Esophagus (tissue), 2 donors: ENCODE measurements around the gene MAGED2. TPM values are rescaled to one million over a fixed set of nuclear protein-coding genes. Genes with fewer than 3 reads are reported as not detected.

ENCODE experiments used
- H3K27ac ChIP-seq, 2 donors: one replicate each; pipeline ENCODE4 v1.5.1; 2013; ENCODE audit warnings: low read depth in 2 of 2, mild to moderate bottlenecking in 2 of 2, inconsistent platforms in 1 of 2, low read length in 1 of 2, moderate library complexity in 1 of 2
- H3K27me3 ChIP-seq, 2 donors: one replicate each; pipeline ENCODE4 v1.6.1; 2013; ENCODE audit warnings: low read length in 2 of 2, control low read depth in 1 of 2, mild to moderate bottlenecking in 1 of 2; ENCODE audit not compliant: insufficient read depth in 2 of 2, control insufficient read depth in 1 of 2
- H3K36me3 ChIP-seq, 2 donors: one replicate each; pipeline ENCODE4 v1.6.1; 2013; ENCODE audit warnings: low read length in 1 of 2; ENCODE audit not compliant: control insufficient read depth in 2 of 2, insufficient read depth in 2 of 2
- H3K4me1 ChIP-seq, 2 donors: one replicate each; pipeline ENCODE4 v1.6.1; 2013; ENCODE audit warnings: low read length in 1 of 2; ENCODE audit not compliant: control insufficient read depth in 2 of 2, insufficient read depth in 2 of 2
- H3K4me3 ChIP-seq, 2 donors: one replicate each; pipeline ENCODE4 v1.5.1; 2013; ENCODE audit warnings: low read length in 2 of 2, mild to moderate bottlenecking in 2 of 2, low read depth in 1 of 2, moderate library complexity in 1 of 2
- H3K9me3 ChIP-seq, 2 donors: one replicate each; pipeline ENCODE4 v1.6.1; 2013; ENCODE audit warnings: mild to moderate bottlenecking in 2 of 2, low read depth in 1 of 2, low read length in 1 of 2, moderate library complexity in 1 of 2; ENCODE audit not compliant: control insufficient read depth in 2 of 2, insufficient read depth in 1 of 2
- WGBS, 2 donors: extraction: QIAGEN DNeasy Blood & Tissue Kit; methylation state at CpG; one replicate each; pipeline ENCODE4 v1.1.7; 2013; 5-methylcytosine and 5-hydroxymethylcytosine counted together
- polyA plus RNA-seq, 2 donors: library from polyadenylated mRNA; stranded (reverse); fragments of 200-250 nt; gene quantifications; one replicate each; pipeline ENCODE4 v1.2.3, GENCODE V29; 2013
- donor health status: healthy with polysubstance abuse.
- donor health status: Bipolar disorder and iron deficiency.

The MAGED2 gene
- polyA plus RNA-seq, 2 donors, result 36.2 to 52.5 TPM

DNA sequence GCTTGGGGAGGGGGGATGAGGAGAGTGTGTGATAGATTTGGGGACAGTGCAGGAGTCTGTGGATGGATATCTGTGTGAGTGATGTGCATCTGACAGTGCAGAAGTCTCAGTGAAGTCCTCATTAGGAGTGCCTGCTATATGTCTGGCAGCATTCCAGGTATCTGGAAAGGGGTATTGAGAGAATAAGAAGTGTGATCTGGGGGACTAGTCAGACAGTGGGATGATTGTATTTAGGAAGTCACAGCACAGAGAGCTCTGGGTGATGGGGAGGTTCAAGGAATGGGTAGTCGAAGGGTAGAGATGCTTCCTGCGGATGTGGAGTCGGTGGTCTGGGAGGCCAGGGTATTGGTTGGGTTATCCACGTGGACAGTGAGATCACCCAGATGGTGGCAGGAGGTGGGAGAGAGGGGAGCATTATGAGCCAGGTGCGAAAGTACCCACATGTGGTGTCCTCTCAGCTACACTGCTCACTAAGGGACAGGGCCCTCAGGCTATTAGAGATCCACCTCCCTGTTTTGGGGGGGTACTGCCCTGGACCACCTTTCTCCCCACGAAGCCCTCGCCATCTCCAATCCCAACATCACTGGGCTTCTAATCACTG lies 9.8 kb downstream of the MAGED2 start:
- Histone ChIP-seq H3K4me3 (no peak overlapping the region), H3K27me3 (no peaks in the 10 kb centered on the region), H3K9me3 (no peaks in the 10 kb centered on the region), H3K36me3 (peaks cover 0 to 15% of the 10 kb centered on the region in 2 donors), H3K27ac (no peak overlapping the region), H3K4me1 (no peaks in the 10 kb centered on the region)
- WGBS, 2 donors, result 67 to 79% methylated on average over 7 of the region's 7 CpGs

GRCh38 chrX:54818221-54818620 lies 10.7 kb downstream of the MAGED2 start:
- Histone ChIP-seq H3K4me3 (no peak overlapping the region), H3K27me3 (no peaks in the 10 kb centered on the region), H3K9me3 (no peaks in the 10 kb centered on the region), H3K27ac (no peak overlapping the region), H3K4me1 (no peaks in the 10 kb centered on the region), H3K36me3 (peaks cover 0 to 11% of the 10 kb centered on the region in 2 donors)
- WGBS, 2 donors, result 51 to 56% methylated on average over 5 of the region's 5 CpGs

DNA sequence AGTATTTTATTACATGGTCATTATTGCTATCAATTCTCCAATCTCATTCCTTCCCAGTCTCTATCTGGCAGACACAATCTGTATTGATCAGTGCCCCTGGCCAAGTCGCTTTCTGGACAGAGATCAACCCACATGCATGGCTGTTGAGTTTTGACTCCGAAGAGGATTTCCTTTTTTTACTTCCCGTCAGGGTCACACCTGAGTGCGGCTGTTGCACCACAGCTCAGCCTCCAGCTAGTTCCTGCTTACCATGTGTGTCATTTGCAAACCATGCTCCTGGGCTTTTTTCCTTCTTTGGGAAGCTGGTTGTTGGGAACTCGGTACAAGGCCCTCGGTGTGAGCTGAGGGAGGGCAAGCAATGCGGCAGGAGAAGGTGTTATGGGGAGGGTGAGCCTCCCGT lies 11.7 kb downstream of the MAGED2 start:
- H3K4me3 ChIP-seq, result no peak overlapping the region
- 66 to 72% methylated on average over 8 of the region's 8 CpGs for WGBS, 2 donors

DNA sequence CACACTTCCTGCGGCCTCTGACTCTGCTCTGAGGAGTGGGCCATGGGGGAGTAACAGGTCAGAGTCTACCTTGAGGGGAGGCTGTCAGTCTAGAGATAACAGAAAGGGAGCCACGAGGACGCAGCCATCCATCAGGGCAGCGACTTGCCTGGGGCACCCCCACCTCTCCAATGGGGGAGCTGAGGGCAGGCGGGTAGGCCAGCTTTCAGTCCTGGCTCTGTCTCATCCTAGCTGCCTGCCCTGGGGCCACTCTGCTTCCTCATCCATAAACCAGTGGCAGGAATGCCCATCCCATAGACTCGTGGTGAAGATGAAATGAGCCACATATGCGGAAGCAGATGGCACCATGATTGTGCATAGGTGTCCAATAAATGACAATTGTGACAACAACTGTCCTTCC lies 13.2 kb downstream of the MAGED2 start:
- H3K27ac ChIP-seq, result no peak overlapping the region
- H3K9me3 ChIP-seq, result no peaks in the 10 kb centered on the region
- 78% methylated on average over 6 to 7 of the region's 7 CpGs for WGBS, 2 donors
- H3K36me3 ChIP-seq, result no peaks in the 10 kb centered on the region
- no peak overlapping the region for H3K4me3 ChIP-seq
- H3K4me1 ChIP-seq, result no peaks in the 10 kb centered on the region
- no peaks in the 10 kb centered on the region for H3K27me3 ChIP-seq

More for the DNA sequence above, 11.7 kb downstream of the MAGED2 start:
- Histone ChIP-seq H3K9me3 (no peaks in the 10 kb centered on the region), H3K27ac (no peak overlapping the region), H3K4me1 (no peaks in the 10 kb centered on the region), H3K36me3 (peaks cover 0 to 9% of the 10 kb centered on the region in 2 donors), H3K27me3 (no peaks in the 10 kb centered on the region)

DNA sequence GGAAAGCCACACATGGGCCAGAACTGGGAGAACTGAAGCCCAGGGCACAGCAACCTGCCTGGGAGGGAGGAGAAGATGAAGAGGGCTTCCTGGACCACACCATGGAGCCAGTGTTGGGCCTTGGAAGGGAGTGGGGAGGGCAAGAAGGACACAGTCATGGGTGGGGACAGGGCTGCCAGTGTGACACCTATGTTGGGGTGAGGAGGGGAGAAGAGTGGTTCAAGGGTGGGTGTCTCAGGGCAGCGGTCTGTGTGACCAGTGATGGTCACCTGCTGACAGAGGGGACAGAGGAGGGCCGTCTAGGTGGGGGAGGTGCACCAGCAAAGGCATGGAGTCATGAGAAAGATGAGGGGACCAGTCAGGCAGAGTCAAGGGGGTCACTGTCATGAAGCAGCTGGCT lies 13.8 kb downstream of the MAGED2 start:
- WGBS, 2 donors, result 65 to 80% methylated on average over 2 of the region's 2 CpGs
- Histone ChIP-seq H3K9me3 (no peaks in the 10 kb centered on the region), H3K4me3 (no peak overlapping the region), H3K4me1 (no peaks in the 10 kb centered on the region), H3K36me3 (no peaks in the 10 kb centered on the region), H3K27ac (no peak overlapping the region), H3K27me3 (no peaks in the 10 kb centered on the region)

- Histone ChIP-seq H3K27ac (no peak overlapping the region), H3K36me3 (no peaks in the 10 kb centered on the region), H3K4me1 (no peaks in the 10 kb centered on the region), H3K27me3 (no peaks in the 10 kb centered on the region), H3K9me3 (no peaks in the 10 kb centered on the region), H3K4me3 (no peak overlapping the region)
- WGBS, 2 donors, result 93 to 97% methylated on average over 5 of the region's 5 CpGs
Measured at GRCh38 chrX:54824195-54824594, 16.6 kb downstream of the MAGED2 start.

- no peaks in the 10 kb centered on the region for H3K4me1 ChIP-seq
- no peaks in the 10 kb centered on the region for H3K9me3 ChIP-seq
- H3K27ac ChIP-seq, result no peak overlapping the region
- 85 to 94% methylated on average over 8 of the region's 8 CpGs for WGBS, 2 donors
- H3K27me3 ChIP-seq, result no peaks in the 10 kb centered on the region
- H3K36me3 ChIP-seq, result no peaks in the 10 kb centered on the region
- no peak overlapping the region for H3K4me3 ChIP-seq
Measured at GRCh38 chrX:54824722-54825121, 17.2 kb downstream of the MAGED2 start.

- H3K27ac ChIP-seq, result no peak overlapping the region
- no peaks in the 10 kb centered on the region for H3K36me3 ChIP-seq
- no peak overlapping the region for H3K4me3 ChIP-seq
- no peaks in the 10 kb centered on the region for H3K4me1 ChIP-seq
- H3K27me3 ChIP-seq, result no peaks in the 10 kb centered on the region
- no peaks in the 10 kb centered on the region for H3K9me3 ChIP-seq
- 65 to 68% methylated on average over 8 of the region's 8 CpGs for WGBS, 2 donors
Measured at GRCh38 chrX:54825716-54826438, 18.3 kb downstream of the MAGED2 start.

GRCh38 chrX:54826598-54826997 lies 19.1 kb downstream of the MAGED2 start:
- 78 to 80% methylated on average over 4 of the region's 4 CpGs for WGBS, 2 donors
- Histone ChIP-seq H3K4me3 (no peak overlapping the region), H3K36me3 (no peaks in the 10 kb centered on the region), H3K4me1 (no peaks in the 10 kb centered on the region), H3K27ac (no peak overlapping the region), H3K27me3 (no peaks in the 10 kb centered on the region), H3K9me3 (no peaks in the 10 kb centered on the region)

GRCh38 chrX:54838583-54838982 lies 31.0 kb downstream of the MAGED2 start:
- 81 to 85% methylated on average over 3 of the region's 3 CpGs for WGBS, 2 donors
- Histone ChIP-seq H3K4me1 (no peaks in the 10 kb centered on the region), H3K9me3 (no peaks in the 10 kb centered on the region), H3K4me3 (no peak overlapping the region), H3K27me3 (no peaks in the 10 kb centered on the region), H3K36me3 (no peaks in the 10 kb centered on the region), H3K27ac (no peak overlapping the region)
